Caco-2 (cell line): ENCODE measurements around the gene RRAGD. TPM values are rescaled to one million over a fixed set of nuclear protein-coding genes. Genes with fewer than 3 reads are reported as not detected.

Experiments used
- BruUV-seq: library from RNA; stranded (reverse); fragments of 400-500 nt; replicated peaks from 2 replicates; lab custom pipeline; 2021; lab: Mats Ljungman, UMichigan
- CTCF ChIA-PET: fragments of 300-600 bp; sonication (Branson Sonifier 250); formaldehyde crosslinking; loops from one replicate; lab custom pipeline; 2022; ENCODE audit warnings: antibody characterized with exemption; lab: Charles Lee
- POLR2A ChIA-PET: fragments of 300-600 bp; sonication (Branson Sonifier 250); formaldehyde crosslinking; loops from one replicate; lab custom pipeline; 2022; ENCODE audit warnings: antibody characterized with exemption; lab: Charles Lee
- DNase-seq, 2 experiments: peaks; one replicate each; pipeline versions ENCODE4 v3.0.0 to v3.0.0-alpha.2; 2020 to 2022
- H3K27me3 ChIP-seq: replicated peaks from 2 replicates; pipeline ENCODE4 v1.6.0; 2011; ENCODE audit warnings: low read length; ENCODE audit not compliant: control insufficient read depth, insufficient read depth
- H3K36me3 ChIP-seq: 2 replicates; pipeline ENCODE4 v1.5.1; 2011; ENCODE audit warnings: low read length; ENCODE audit not compliant: control insufficient read depth, insufficient read depth
- H3K4me1 ChIP-seq: fragments of 250-450 bp; sonication (Bioruptor Pico); 2 replicates; pipeline ENCODE4 v1.5.1; 2020; ENCODE audit warnings: mild to moderate bottlenecking
- H3K4me3 ChIP-seq: 2 replicates; pipeline ENCODE4 v1.5.1; 2011; ENCODE audit warnings: low read depth, mild to moderate bottlenecking, control low read depth, low read length
- H3K9me3 ChIP-seq: fragments of 250-450 bp; sonication (Bioruptor Pico); 2 replicates; pipeline ENCODE4 v1.5.1; 2020; ENCODE audit warnings: mild to moderate bottlenecking, moderate library complexity
- H3K27ac Mint-ChIP-seq: one replicate; pipeline ENCODE4 v1.8.0; 2022; ENCODE audit warnings: mixed read lengths; ENCODE audit not compliant: unreplicated experiment
- H3K27me3 Mint-ChIP-seq: one replicate; pipeline ENCODE4 v1.8.0; 2022; ENCODE audit warnings: mixed read lengths; ENCODE audit not compliant: insufficient read depth, unreplicated experiment
- H3K36me3 Mint-ChIP-seq: one replicate; pipeline ENCODE4 v1.8.0; 2022; ENCODE audit warnings: mild to moderate bottlenecking, mixed read lengths; ENCODE audit not compliant: insufficient read depth, unreplicated experiment
- H3K4me1 Mint-ChIP-seq: one replicate; pipeline ENCODE4 v1.8.0; 2022; ENCODE audit warnings: low read depth, mixed read lengths; ENCODE audit not compliant: unreplicated experiment
- H3K4me3 Mint-ChIP-seq: one replicate; pipeline ENCODE4 v1.8.0; 2022; ENCODE audit warnings: mild to moderate bottlenecking, moderate library complexity, mixed read lengths; ENCODE audit not compliant: unreplicated experiment
- H3K9me3 Mint-ChIP-seq: one replicate; pipeline ENCODE4 v1.8.0; 2022; ENCODE audit warnings: mixed read lengths; ENCODE audit not compliant: unreplicated experiment
- CTCF ChIP-seq, 2 experiments: fragments of 200-600 bp in 1 of 2; IDR thresholded peaks; 1 replicate in 1 of 2; 2 replicates in 1 of 2; pipeline versions ENCODE4 v1.5.1 to v1.8.0; 2011 to 2022; ENCODE audit warnings: antibody characterized with exemption in 1 of 2, control low read depth in 1 of 2, inconsistent platforms in 1 of 2, low read depth in 1 of 2, low read length in 1 of 2, mild to moderate bottlenecking in 1 of 2, moderate library complexity in 1 of 2; ENCODE audit not compliant: insufficient read depth in 1 of 2, severe bottlenecking in 1 of 2, unreplicated experiment in 1 of 2
- intact Hi-C: fragments of 100-400 bp; cut with micrococcal nuclease; formaldehyde crosslinking; loops from one replicate; pipeline ENCODE4 v1.10.0; 2022; ENCODE audit not compliant: unreplicated experiment
- total RNA-seq: library from RNA; stranded (reverse); gene quantifications from 2 replicates; pipeline ENCODE4 v1.2.3, GENCODE V29; 2022

The RRAGD gene
- total RNA-seq, 1 experiment from 2014 or later: 8.0 TPM

- no peaks in the 10 kb centered on the region for H3K27me3 Mint-ChIP-seq
- H3K4me1 Mint-ChIP-seq: no peaks in the 10 kb centered on the region
- POLR2A ChIA-PET: no interaction called here
- CTCF ChIA-PET: interaction anchor here (0.8 kb wide), 1 partner anchor 12 kb away, joined by 3 read pairs; no protein-coding TSS in a partner anchor
- Histone ChIP-seq H3K36me3 (no peaks in the 10 kb centered on the region), H3K4me1 (no peaks in the 10 kb centered on the region), H3K9me3 (no peaks in the 10 kb centered on the region), H3K4me3 (no peak overlapping the region), H3K27me3 (no peaks in the 10 kb centered on the region)
- no peak for DNase-seq
- H3K36me3 Mint-ChIP-seq: no peaks in the 10 kb centered on the region
- BruUV-seq: no TSS peak
- H3K9me3 Mint-ChIP-seq: no peaks in the 10 kb centered on the region
- TF ChIP-seq CTCF (IDR thresholded peaks at IDR 0.05; ENCODE audit: insufficient read depth in 1 of 2, low read depth in 1 of 2, low read length in 1 of 2, severe bottlenecking in 1 of 2, unreplicated experiment in 1 of 2): no peak
- H3K27ac Mint-ChIP-seq: no peak overlapping the region
- no peak overlapping the region for H3K4me3 Mint-ChIP-seq
- intact Hi-C loops: no loop called here
Measured at GRCh38 chr6:89387516-89388201, 24.4 kb downstream of the RRAGD start.

- Mint-ChIP-seq H3K4me3 (no peak overlapping the region), H3K27me3 (no peaks in the 10 kb centered on the region), H3K27ac (no peak overlapping the region), H3K36me3 (no peaks in the 10 kb centered on the region), H3K9me3 (no peaks in the 10 kb centered on the region), H3K4me1 (no peaks in the 10 kb centered on the region)
- no peaks in the 10 kb centered on the region for H3K4me1 ChIP-seq
- no peaks in the 10 kb centered on the region for H3K9me3 ChIP-seq
- no peaks in the 10 kb centered on the region for H3K27me3 ChIP-seq
- H3K4me3 ChIP-seq: no peak overlapping the region
- DNase-seq: no peak
- intact Hi-C loops: no loop called here
- ChIA-PET CTCF (interaction anchor here (0.8 kb wide), 1 partner anchor 11 kb away, joined by 3 read pairs; no protein-coding TSS in a partner anchor), POLR2A (no interaction called here)
- no TSS peak for BruUV-seq
- H3K36me3 ChIP-seq: no peaks in the 10 kb centered on the region
- TF ChIP-seq CTCF (IDR thresholded peaks at IDR 0.05; ENCODE audit: insufficient read depth in 1 of 2, low read depth in 1 of 2, low read length in 1 of 2, severe bottlenecking in 1 of 2, unreplicated experiment in 1 of 2): no peak
Measured at GRCh38 chr6:89386917-89387491, 25.1 kb downstream of the RRAGD start.

- Mint-ChIP-seq H3K36me3 (no peaks in the 10 kb centered on the region), H3K9me3 (no peaks in the 10 kb centered on the region), H3K4me1 (no peaks in the 10 kb centered on the region), H3K27ac (no peak overlapping the region), H3K27me3 (peaks cover 3% of the 10 kb centered on the region), H3K4me3 (no peak overlapping the region)
- no peaks in the 10 kb centered on the region for H3K36me3 ChIP-seq
- no TSS peak for BruUV-seq
- TF ChIP-seq CTCF (IDR thresholded peaks at IDR 0.05; ENCODE audit: insufficient read depth in 1 of 2, low read depth in 1 of 2, low read length in 1 of 2, severe bottlenecking in 1 of 2, unreplicated experiment in 1 of 2): no peak
- POLR2A ChIA-PET: no interaction called here
- no peak overlapping the region for H3K4me3 ChIP-seq
- H3K9me3 ChIP-seq: no peaks in the 10 kb centered on the region
- H3K4me1 ChIP-seq: no peaks in the 10 kb centered on the region
- no peak for DNase-seq
- CTCF ChIA-PET: no interaction called here
- H3K27me3 ChIP-seq: no peaks in the 10 kb centered on the region
- intact Hi-C loops: no loop called here
Measured at GRCh38 chr6:89385846-89386245, 26.2 kb downstream of the RRAGD start.
